IMR-90 (cell line): ENCODE data around the gene NOTCH2. TPM values are rescaled to one million over a fixed set of nuclear protein-coding genes. Genes with fewer than 3 reads are reported as not detected.

Experiments
- ATAC-seq: fragments of 200-7000 bp; cut with Tn5 transposase; 2 replicates; pipeline ENCODE4 v1.9.1; 2020; ENCODE audit warnings: low read depth, mild to moderate bottlenecking, moderate library complexity
- BruUV-seq: library from RNA; stranded (reverse); fragments of 400-500 nt; replicated peaks from 2 replicates; lab custom pipeline; 2021; lab: Mats Ljungman, UMichigan
- CTCF ChIA-PET: fragments of 300-600 bp; formaldehyde crosslinking; extraction: SDS; loops from one replicate; lab custom pipeline; 2021; ENCODE audit warnings: antibody characterized with exemption; lab: Yijun Ruan, JAX
- POLR2A ChIA-PET: fragments of 300-600 bp; sonication (Branson Sonifier 250); formaldehyde crosslinking; loops from one replicate; lab custom pipeline; 2022; ENCODE audit warnings: antibody characterized with exemption; ENCODE audit not compliant: unreplicated experiment; lab: Charles Lee
- DNase-seq: peaks from one replicate; pipeline ENCODE4 v3.0.0; 2013
- H2AFZ ChIP-seq: replicated peaks from 2 replicates; pipeline ENCODE3; 2013; ENCODE audit warnings: low read length, mild to moderate bottlenecking; ENCODE audit not compliant: poor library complexity
- H2AK5ac ChIP-seq: 2 replicates; pipeline ENCODE4 v1.6.1; 2013; ENCODE audit warnings: low read depth, low read length, inconsistent platforms
- H2AK9ac ChIP-seq: replicated peaks from 2 replicates; pipeline ENCODE3; 2013; ENCODE audit warnings: mild to moderate bottlenecking, low read depth, low read length, moderate library complexity; ENCODE audit not compliant: poor library complexity
- H2BK120ac ChIP-seq: 2 replicates; pipeline ENCODE4 v1.6.1; 2013; ENCODE audit warnings: low read depth, low read length, inconsistent platforms
- H2BK15ac ChIP-seq: 3 replicates; pipeline ENCODE4 v1.6.1; 2013; ENCODE audit warnings: low read depth, low read length, inconsistent platforms
- H2BK20ac ChIP-seq: 2 replicates; pipeline ENCODE4 v1.6.1; 2013; ENCODE audit warnings: low read depth, mild to moderate bottlenecking, inconsistent platforms, low read length, moderate library complexity
- H2BK5ac ChIP-seq: 2 replicates; pipeline ENCODE4 v1.6.1; 2013; ENCODE audit warnings: mild to moderate bottlenecking, low read depth, low read length, inconsistent platforms; ENCODE audit not compliant: poor library complexity, severe bottlenecking
- H3K14ac ChIP-seq: replicated peaks from 2 replicates; pipeline ENCODE4 v1.6.1; 2013; ENCODE audit warnings: low read depth, low read length, inconsistent platforms
- H3K18ac ChIP-seq: 2 replicates; pipeline ENCODE4 v1.6.1; 2013; ENCODE audit warnings: low read depth, low read length, control low read depth
- H3K23ac ChIP-seq: 2 replicates; pipeline ENCODE4 v1.6.1; 2013; ENCODE audit warnings: low read depth, low read length, inconsistent platforms
- H3K27ac ChIP-seq: 2 replicates; pipeline ENCODE4 v1.5.1; 2013; ENCODE audit warnings: mild to moderate bottlenecking, control low read depth, low read length; ENCODE audit not compliant: insufficient read depth
- H3K27me3 ChIP-seq: 2 replicates; pipeline ENCODE4 v1.6.1; 2013; ENCODE audit warnings: low read length; ENCODE audit not compliant: control insufficient read depth, insufficient read depth
- H3K36me3 ChIP-seq: 2 replicates; pipeline ENCODE4 v1.6.1; 2013; ENCODE audit warnings: low read length, mixed read lengths; ENCODE audit not compliant: control insufficient read depth, insufficient read depth
- H3K4ac ChIP-seq: 2 replicates; pipeline ENCODE4 v1.6.1; 2013; ENCODE audit warnings: low read depth, low read length, inconsistent platforms
- H3K4me1 ChIP-seq: 2 replicates; pipeline ENCODE4 v1.6.1; 2013; ENCODE audit warnings: low read length, mixed read lengths; ENCODE audit not compliant: control insufficient read depth, insufficient read depth
- H3K4me2 ChIP-seq: 2 replicates; pipeline ENCODE4 v1.6.1; 2013; ENCODE audit warnings: low read depth, mild to moderate bottlenecking, control low read depth, low read length, moderate library complexity
- H3K4me3 ChIP-seq: 2 replicates; pipeline ENCODE4 v1.5.1; 2013; ENCODE audit warnings: low read depth, mild to moderate bottlenecking, control low read depth, low read length, moderate library complexity; ENCODE audit not compliant: insufficient read depth
- H3K56ac ChIP-seq: 2 replicates; pipeline ENCODE4 v1.6.1; 2013; ENCODE audit warnings: low read length, inconsistent platforms; ENCODE audit not compliant: insufficient read depth; ENCODE audit errors: extremely low read depth
- H3K79me1 ChIP-seq, 2 experiments: 2 replicates each; pipeline ENCODE4 v1.6.1; 2013; ENCODE audit warnings: low read length in 2 of 2, inconsistent platforms in 1 of 2, low read depth in 1 of 2
- H3K9ac ChIP-seq: 2 replicates; pipeline ENCODE4 v1.6.1; 2013; ENCODE audit warnings: low read depth, low read length, control low read depth
- H3K9me1 ChIP-seq: 2 replicates; pipeline ENCODE4 v1.6.1; 2013; ENCODE audit warnings: low read length, inconsistent platforms; ENCODE audit not compliant: insufficient read depth
- H3K9me3 ChIP-seq: 2 replicates; pipeline ENCODE4 v1.6.1; 2013; ENCODE audit warnings: low read length; ENCODE audit not compliant: control insufficient read depth, insufficient read depth
- H4K20me1 ChIP-seq: 2 replicates; pipeline ENCODE4 v1.6.1; 2013; ENCODE audit warnings: low read length, inconsistent platforms; ENCODE audit not compliant: insufficient read depth
- H4K5ac ChIP-seq: 2 replicates; pipeline ENCODE4 v1.6.1; 2013; ENCODE audit warnings: mild to moderate bottlenecking, low read depth, low read length, control low read depth
- H4K8ac ChIP-seq, 2 experiments: 2 replicates each; pipeline ENCODE4 v1.6.1; 2013; ENCODE audit warnings: low read depth in 2 of 2, low read length in 2 of 2, control low read depth in 1 of 2, inconsistent platforms in 1 of 2
- H4K91ac ChIP-seq: 2 replicates; pipeline ENCODE4 v1.6.1; 2013; ENCODE audit warnings: low read depth, low read length, inconsistent platforms; ENCODE audit not compliant: insufficient read depth
- BHLHE40 ChIP-seq: fragments of 150-350 bp; IDR thresholded peaks from 2 replicates; pipeline ENCODE4 v1.6.1; 2016; ENCODE audit warnings: mild to moderate bottlenecking, low read depth, low read length
- CEBPB ChIP-seq: IDR thresholded peaks from 2 replicates; pipeline ENCODE4 v1.6.1; 2012; ENCODE audit warnings: low read depth, low read length, improper control_type of control experiment
- CHD1 ChIP-seq: IDR thresholded peaks from 2 replicates; pipeline ENCODE4 v1.6.1; 2012; ENCODE audit warnings: low read depth, low read length, improper control_type of control experiment
- ELK1 ChIP-seq: fragments of 150-350 bp; IDR thresholded peaks from 2 replicates; pipeline ENCODE4 v1.6.1; 2016; ENCODE audit warnings: low read depth, mild to moderate bottlenecking, low read length, moderate library complexity, borderline replicate concordance
- FOS ChIP-seq: fragments of 150-350 bp; IDR thresholded peaks from 2 replicates; pipeline ENCODE4 v1.6.1; 2016; ENCODE audit warnings: low read depth, low read length
- MAFK ChIP-seq: IDR thresholded peaks from 2 replicates; pipeline ENCODE4 v1.6.1; 2012; ENCODE audit warnings: low read depth, low read length, improper control_type of control experiment
- MAZ ChIP-seq: IDR thresholded peaks from 2 replicates; pipeline ENCODE4 v1.6.1; 2012; ENCODE audit warnings: low read depth, mild to moderate bottlenecking, low read length, improper control_type of control experiment, moderate library complexity, borderline replicate concordance
- MXI1 ChIP-seq: IDR thresholded peaks from 2 replicates; pipeline ENCODE4 v1.6.1; 2012; ENCODE audit warnings: low read depth, mild to moderate bottlenecking, low read length, moderate library complexity, borderline replicate concordance
- NFE2L2 ChIP-seq: fragments of 150-350 bp; IDR thresholded peaks from 2 replicates; pipeline ENCODE4 v1.6.1; 2016; ENCODE audit warnings: low read depth, mild to moderate bottlenecking, low read length
- RAD21 ChIP-seq: IDR thresholded peaks from 2 replicates; pipeline ENCODE4 v1.6.1; 2012; ENCODE audit warnings: low read length, improper control_type of control experiment
- RCOR1 ChIP-seq: IDR thresholded peaks from 2 replicates; pipeline ENCODE4 v1.6.1; 2012; ENCODE audit warnings: mild to moderate bottlenecking, low read length, improper control_type of control experiment; ENCODE audit not compliant: insufficient replicate concordance
- RFX5 ChIP-seq: IDR thresholded peaks from 2 replicates; pipeline ENCODE4 v1.8.0; 2012; ENCODE audit warnings: low read depth, mild to moderate bottlenecking, low read length, moderate library complexity
- SMC3 ChIP-seq: fragments of 150-350 bp; IDR thresholded peaks from 2 replicates; pipeline ENCODE4 v1.6.1; 2016; ENCODE audit warnings: low read depth, mild to moderate bottlenecking, antibody characterized with exemption, low read length, moderate library complexity
- dilution Hi-C: fragments of 300-500 bp; cut with HindIII; formaldehyde crosslinking; loops from one replicate; pipeline ENCODE4 v1.14.3; 2018; ENCODE audit warnings: low sequenced_read_pairs; ENCODE audit not compliant: unreplicated experiment
- in situ Hi-C: fragments of 300-500 bp; cut with MboI; formaldehyde crosslinking; loops from 3 replicates; pipeline ENCODE4 v1.14.3; 2019; ENCODE audit warnings: low sequenced_read_pairs, inconsistent platforms, mixed read lengths
- intact Hi-C: fragments of 100-400 bp; cut with micrococcal nuclease; formaldehyde crosslinking; loops from 2 replicates; pipeline ENCODE4 v1.10.0; 2022
- polyA plus RNA-seq, 3 experiments: library from polyadenylated mRNA; depleted of rRNA; stranded (reverse); fragments of >200 nt; gene quantifications; 2 replicates each; pipeline ENCODE4 v1.2.3, GENCODE V29; 2012; ENCODE audit warnings: low replicate concordance in 1 of 3
- total RNA-seq: library from RNA; depleted of rRNA; stranded (reverse); fragments of >200 nt; gene quantifications from 2 replicates; pipeline ENCODE4 v1.2.3, GENCODE V29; 2012
- TF ChIP-seq, protein P1 (sequence below): conservative IDR thresholded peaks from 2 replicates; pipeline ENCODE4 v1.5.1; 2012; ENCODE audit warnings: mild to moderate bottlenecking, low read depth, low read length, improper control_type of control experiment

Gene NOTCH2
- total and polyA plus RNA-seq, 2 of the 4 experiments (the other 2 are of a cell fraction), result 40.4 to 131 TPM

GRCh38 chr1:119903443-119903835 is 166.0 kb downstream of the NOTCH2 start:
- Histone ChIP-seq H2BK15ac (no peak overlapping the region), H2BK20ac (no peak overlapping the region)
- peak; percentile 32; the same call in 1 of the 2 replicates for ATAC-seq

More at GRCh38 chr1:119903443-119903835, 166.0 kb downstream of the NOTCH2 start:
- Histone ChIP-seq H4K20me1 (no peaks in the 10 kb centered on the region), H3K4ac (no peak overlapping the region), H3K4me2 (no peak overlapping the region), H3K27me3 (no peaks in the 10 kb centered on the region; the same call in none of the 2 replicates), H2AK9ac (no peak overlapping the region), H2AK5ac (no peak overlapping the region), H3K9me3 (no peaks in the 10 kb centered on the region), H3K36me3 (no peaks in the 10 kb centered on the region), H3K23ac (no peak overlapping the region), H3K18ac (no peak overlapping the region), H3K4me1 (no peaks in the 10 kb centered on the region), H3K14ac (no peak overlapping the region), H3K79me1 (no peaks in the 10 kb centered on the region), H3K27ac (no peak overlapping the region), H4K8ac (no peak overlapping the region), H3K56ac (no peak overlapping the region), H4K91ac (no peak overlapping the region), H2BK120ac (no peak overlapping the region), H3K9ac (no peak overlapping the region), H3K9me1 (no peaks in the 10 kb centered on the region), H3K4me3 (no peak overlapping the region), H4K5ac (no peak overlapping the region), H2AFZ (no peak overlapping the region), H2BK5ac (no peak overlapping the region)
- ChIA-PET POLR2A (no interaction called here), CTCF (no interaction called here)
- in situ Hi-C loops, result no loop called here
- dilution Hi-C loops, result no loop called here
- peak; percentile 39 for DNase-seq
- BruUV-seq, result no TSS peak
- TF ChIP-seq ELK1, result no peak
- no peak for TF ChIP-seq FOS
- TF ChIP-seq CEBPB, result no peak
- TF ChIP-seq CHD1, result no peak
- TF ChIP-seq MAZ, result no peak
- no peak for TF ChIP-seq SMC3
- TF ChIP-seq, protein P1, sequence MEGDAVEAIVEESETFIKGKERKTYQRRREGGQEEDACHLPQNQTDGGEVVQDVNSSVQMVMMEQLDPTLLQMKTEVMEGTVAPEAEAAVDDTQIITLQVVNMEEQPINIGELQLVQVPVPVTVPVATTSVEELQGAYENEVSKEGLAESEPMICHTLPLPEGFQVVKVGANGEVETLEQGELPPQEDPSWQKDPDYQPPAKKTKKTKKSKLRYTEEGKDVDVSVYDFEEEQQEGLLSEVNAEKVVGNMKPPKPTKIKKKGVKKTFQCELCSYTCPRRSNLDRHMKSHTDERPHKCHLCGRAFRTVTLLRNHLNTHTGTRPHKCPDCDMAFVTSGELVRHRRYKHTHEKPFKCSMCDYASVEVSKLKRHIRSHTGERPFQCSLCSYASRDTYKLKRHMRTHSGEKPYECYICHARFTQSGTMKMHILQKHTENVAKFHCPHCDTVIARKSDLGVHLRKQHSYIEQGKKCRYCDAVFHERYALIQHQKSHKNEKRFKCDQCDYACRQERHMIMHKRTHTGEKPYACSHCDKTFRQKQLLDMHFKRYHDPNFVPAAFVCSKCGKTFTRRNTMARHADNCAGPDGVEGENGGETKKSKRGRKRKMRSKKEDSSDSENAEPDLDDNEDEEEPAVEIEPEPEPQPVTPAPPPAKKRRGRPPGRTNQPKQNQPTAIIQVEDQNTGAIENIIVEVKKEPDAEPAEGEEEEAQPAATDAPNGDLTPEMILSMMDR, result no peak
- TF ChIP-seq RCOR1, result no peak
- TF ChIP-seq RFX5, result no peak
- no peak for TF ChIP-seq RAD21
- TF ChIP-seq MXI1, result no peak
- no peak for TF ChIP-seq NFE2L2
- TF ChIP-seq MAFK, result no peak
- TF ChIP-seq BHLHE40, result no peak
- intact Hi-C loops, result loop anchor here (5.0 kb wide), 1 partner anchor 34 kb away; no protein-coding TSS in a partner anchor
